ENCODE data around the gene SUPV3L1.
"Not testable (repeated sequence)": the region's sequence is repeated elsewhere in the genome, so short reads cannot be mapped to it uniquely, and the experiment has no call there.

SUPV3L1 gene

GRCh38 chr10:69168493-69168892, 11.5 kb upstream of the SUPV3L1 start:
- no peaks in the 10 kb centered on the region for H3K27me3 ChIP-seq (replicated peaks; ENCODE audit: control insufficient read depth, insufficient read depth, low read length)
- DNase-seq (ENCODE audit: extremely low read depth, insufficient read length) = no peak
- no peak for TF ChIP-seq CTCF (IDR thresholded peaks at IDR 0.05; ENCODE audit: insufficient read depth, low read length, poor library complexity, severe bottlenecking)
- peaks cover 1% of the 10 kb centered on the region for H3K36me3 ChIP-seq (ENCODE audit: control insufficient read depth, insufficient read depth, low read length)
- no peak overlapping the region for H3K4me3 ChIP-seq (replicated peaks; ENCODE audit: low read depth, low read length)

- TF ChIP-seq CTCF (IDR thresholded peaks at IDR 0.05; ENCODE audit: insufficient read depth, low read length, poor library complexity, severe bottlenecking) = no peak
- H3K36me3 ChIP-seq (ENCODE audit: control insufficient read depth, insufficient read depth, low read length) = no peaks in the 10 kb centered on the region; the same call in 1 of the 2 replicates
- H3K27me3 ChIP-seq (replicated peaks; ENCODE audit: control insufficient read depth, insufficient read depth, low read length) = no peaks in the 10 kb centered on the region
- no peak overlapping the region for H3K4me3 ChIP-seq (replicated peaks; ENCODE audit: low read depth, low read length)
- DNase-seq (ENCODE audit: extremely low read depth, insufficient read length) = no peak
Measured at GRCh38 chr10:69172241-69172982, 7.6 kb upstream of the SUPV3L1 start.

- not testable (repeated sequence) for H3K4me3 ChIP-seq (replicated peaks; ENCODE audit: low read depth, low read length); DNase-seq (ENCODE audit: extremely low read depth, insufficient read length); H3K36me3 ChIP-seq (ENCODE audit: control insufficient read depth, insufficient read depth, low read length); H3K27me3 ChIP-seq (replicated peaks; ENCODE audit: control insufficient read depth, insufficient read depth, low read length)
Measured at GRCh38 chr10:69175326-69175725, 4.7 kb upstream of the SUPV3L1 start.

- no peaks in the 10 kb centered on the region for H3K27me3 ChIP-seq (replicated peaks; ENCODE audit: control insufficient read depth, insufficient read depth, low read length)
- H3K4me3 ChIP-seq (replicated peaks; ENCODE audit: low read depth, low read length) = no peak overlapping the region
- H3K36me3 ChIP-seq (ENCODE audit: control insufficient read depth, insufficient read depth, low read length) = no peaks in the 10 kb centered on the region
- TF ChIP-seq CTCF (IDR thresholded peaks at IDR 0.05; ENCODE audit: insufficient read depth, low read length, poor library complexity, severe bottlenecking) = no peak
- no peak for DNase-seq (ENCODE audit: extremely low read depth, insufficient read length)
Measured at GRCh38 chr10:69176823-69177222, 3.2 kb upstream of the SUPV3L1 start.

- Histone ChIP-seq H3K27me3 (replicated peaks; ENCODE audit: control insufficient read depth, insufficient read depth, low read length) (no peaks in the 10 kb centered on the region), H3K4me3 (replicated peaks; ENCODE audit: low read depth, low read length) (peak overlapping the region; percentile 98), H3K36me3 (ENCODE audit: control insufficient read depth, insufficient read depth, low read length) (no peaks in the 10 kb centered on the region)
- no peak for TF ChIP-seq CTCF (IDR thresholded peaks at IDR 0.05; ENCODE audit: insufficient read depth, low read length, poor library complexity, severe bottlenecking)
- no peak for DNase-seq (ENCODE audit: extremely low read depth, insufficient read length)
Measured at GRCh38 chr10:69179089-69179742, 818 bp upstream of the SUPV3L1 start.

GRCh38 chr10:69180525-69181204, 631 bp downstream of the SUPV3L1 start:
- peaks cover 3% of the 10 kb centered on the region; the same call in 1 of the 2 replicates for H3K36me3 ChIP-seq (ENCODE audit: control insufficient read depth, insufficient read depth, low read length)
- no peak for TF ChIP-seq CTCF (IDR thresholded peaks at IDR 0.05; ENCODE audit: insufficient read depth, low read length, poor library complexity, severe bottlenecking)
- no peak for DNase-seq (ENCODE audit: extremely low read depth, insufficient read length)
- H3K4me3 ChIP-seq (replicated peaks; ENCODE audit: low read depth, low read length) = peak overlapping the region; percentile 98
- no peaks in the 10 kb centered on the region for H3K27me3 ChIP-seq (replicated peaks; ENCODE audit: control insufficient read depth, insufficient read depth, low read length)
